ENCODE data around the gene PRPF40A.

DNA sequence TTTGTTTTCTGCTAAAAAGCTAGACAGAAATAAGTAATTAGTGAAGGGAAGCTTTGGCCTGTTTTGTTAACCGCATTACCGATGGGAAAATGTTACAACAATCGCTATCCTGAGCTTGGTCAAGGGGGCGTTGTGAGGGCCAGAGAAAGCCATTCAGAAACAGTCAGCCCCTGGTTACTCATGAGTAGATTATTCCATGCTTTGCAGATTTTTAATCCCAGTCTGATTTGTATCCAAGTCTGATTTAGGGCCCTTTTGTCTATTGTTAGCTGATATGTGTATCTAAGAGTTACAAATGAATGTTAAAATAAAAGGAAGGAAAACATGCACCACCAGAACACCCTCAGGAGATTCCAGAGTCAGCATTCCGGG is 99.1 kb downstream of the PRPF40A start:
- TF ChIP-seq, protein P1, sequence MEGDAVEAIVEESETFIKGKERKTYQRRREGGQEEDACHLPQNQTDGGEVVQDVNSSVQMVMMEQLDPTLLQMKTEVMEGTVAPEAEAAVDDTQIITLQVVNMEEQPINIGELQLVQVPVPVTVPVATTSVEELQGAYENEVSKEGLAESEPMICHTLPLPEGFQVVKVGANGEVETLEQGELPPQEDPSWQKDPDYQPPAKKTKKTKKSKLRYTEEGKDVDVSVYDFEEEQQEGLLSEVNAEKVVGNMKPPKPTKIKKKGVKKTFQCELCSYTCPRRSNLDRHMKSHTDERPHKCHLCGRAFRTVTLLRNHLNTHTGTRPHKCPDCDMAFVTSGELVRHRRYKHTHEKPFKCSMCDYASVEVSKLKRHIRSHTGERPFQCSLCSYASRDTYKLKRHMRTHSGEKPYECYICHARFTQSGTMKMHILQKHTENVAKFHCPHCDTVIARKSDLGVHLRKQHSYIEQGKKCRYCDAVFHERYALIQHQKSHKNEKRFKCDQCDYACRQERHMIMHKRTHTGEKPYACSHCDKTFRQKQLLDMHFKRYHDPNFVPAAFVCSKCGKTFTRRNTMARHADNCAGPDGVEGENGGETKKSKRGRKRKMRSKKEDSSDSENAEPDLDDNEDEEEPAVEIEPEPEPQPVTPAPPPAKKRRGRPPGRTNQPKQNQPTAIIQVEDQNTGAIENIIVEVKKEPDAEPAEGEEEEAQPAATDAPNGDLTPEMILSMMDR (IDR thresholded peaks at IDR 0.05; ENCODE audit: low read length) = no peak
- TF ChIP-seq EZH2 (optimal IDR thresholded peaks at IDR 0.05; ENCODE audit: low read depth, low read length) = no peak

Data from MM.1S (cell line).